H1 (cell line): Measurements from ENCODE around the gene TRPT1. TPM values are rescaled to one million over a fixed set of nuclear protein-coding genes. Genes with fewer than 3 reads are reported as not detected.

Source experiments
- CTCF ChIA-PET: fragments of 300-600 bp; sonication (Branson Sonifier 250); formaldehyde crosslinking; loops from one replicate; lab custom pipeline; 2021; ENCODE audit not compliant: partially characterized antibody; lab: Charles Lee
- POLR2A ChIA-PET: fragments of 300-600 bp; sonication (Branson Sonifier 250); formaldehyde crosslinking; loops from one replicate; lab custom pipeline; 2021; ENCODE audit warnings: inconsistent platforms; ENCODE audit not compliant: partially characterized antibody; lab: Charles Lee
- DNase-seq, 2 experiments: peaks; one replicate each; pipeline versions ENCODE4 v3.0.0 to v3.0.0-alpha.2; 2010 to 2022; ENCODE audit warnings: low spot score in 2 of 2, low read depth in 1 of 2, mixed read lengths in 1 of 2
- FAIRE-seq: peaks from 2 replicates; lab custom pipeline; 2011; peaks lifted over from hg19 to GRCh38; lab: Jason Lieb, UNC
- H2AFZ ChIP-seq: 2 replicates; pipeline ENCODE4 v1.8.1; 2012; ENCODE audit warnings: low read length, inconsistent platforms
- H2AK5ac ChIP-seq: 2 replicates; pipeline ENCODE4 v1.6.1; 2013; ENCODE audit warnings: low read depth, low read length
- H2BK120ac ChIP-seq: replicated peaks from 2 replicates; pipeline ENCODE3; 2013; ENCODE audit warnings: low read depth, low read length, inconsistent platforms
- H2BK12ac ChIP-seq: 2 replicates; pipeline ENCODE4 v1.6.1; 2013; ENCODE audit warnings: low read depth, low read length
- H2BK15ac ChIP-seq: 2 replicates; pipeline ENCODE4 v1.6.1; 2013; ENCODE audit warnings: low read length
- H2BK20ac ChIP-seq: 2 replicates; pipeline ENCODE4 v1.6.1; 2013; ENCODE audit warnings: low read length
- H2BK5ac ChIP-seq: 2 replicates; pipeline ENCODE4 v1.6.1; 2013; ENCODE audit warnings: low read depth, low read length
- H3K14ac ChIP-seq: 2 replicates; pipeline ENCODE4 v1.6.1; 2013; ENCODE audit warnings: inconsistent platforms; ENCODE audit not compliant: insufficient read length
- H3K18ac ChIP-seq: 2 replicates; pipeline ENCODE4 v1.6.1; 2013; ENCODE audit warnings: low read length; ENCODE audit errors: extremely low read depth
- H3K23ac ChIP-seq: 2 replicates; pipeline ENCODE4 v1.6.1; 2013; ENCODE audit warnings: inconsistent platforms; ENCODE audit not compliant: insufficient read length
- H3K23me2 ChIP-seq: 2 replicates; pipeline ENCODE4 v1.6.1; 2013; ENCODE audit warnings: low read depth, low read length
- H3K27ac ChIP-seq: 2 replicates; pipeline ENCODE4 v1.6.1; 2011; ENCODE audit warnings: low read depth, low read length, inconsistent platforms
- H3K27me3 ChIP-seq, 4 experiments: replicated peaks in 1 of 4; 1 replicate in 1 of 4; 2 replicates in 3 of 4; pipeline versions ENCODE4 v1.6.1 to v1.8.1; 2011 to 2013; ENCODE audit warnings: low read length in 3 of 4, mild to moderate bottlenecking in 3 of 4, inconsistent platforms in 2 of 4, mixed read lengths in 2 of 4, moderate library complexity in 1 of 4; ENCODE audit not compliant: control insufficient read depth in 3 of 4, insufficient read depth in 3 of 4; ENCODE audit errors: extremely low read depth in 1 of 4
- H3K36me3 ChIP-seq, 4 experiments: 2 replicates each; pipeline versions ENCODE4 v1.6.1 to v1.8.1; 2011 to 2013; ENCODE audit warnings: mild to moderate bottlenecking in 4 of 4, low read length in 3 of 4, moderate library complexity in 2 of 4, control low read depth in 1 of 4, inconsistent platforms in 1 of 4; ENCODE audit not compliant: insufficient read depth in 4 of 4, control insufficient read depth in 2 of 4
- H3K4ac ChIP-seq: replicated peaks from 2 replicates; pipeline ENCODE3; 2013; ENCODE audit warnings: low read length, low read depth, mixed read lengths, inconsistent platforms; ENCODE audit not compliant: insufficient read length
- H3K4me1 ChIP-seq, 4 experiments: replicated peaks in 1 of 4; 1 replicate in 1 of 4; 2 replicates in 3 of 4; pipeline versions ENCODE4 v1.6.1 to v1.8.1; 2011 to 2013; ENCODE audit warnings: low read length in 3 of 4, inconsistent platforms in 2 of 4, mixed read lengths in 1 of 4; ENCODE audit not compliant: insufficient read depth in 4 of 4, control insufficient read depth in 3 of 4
- H3K4me2 ChIP-seq, 2 experiments: 2 replicates each; pipeline versions ENCODE4 v1.6.1 to v1.8.1; 2011 to 2013; ENCODE audit warnings: low read depth in 2 of 2, low read length in 2 of 2, control low read depth in 1 of 2, inconsistent platforms in 1 of 2, mild to moderate bottlenecking in 1 of 2; ENCODE audit not compliant: insufficient read depth in 1 of 2
- H3K4me3 ChIP-seq, 4 experiments: fragments of 200-600, 300-600 bp in 1 of 4; sonication (generic), shearing (Covaris generic), sonication (Bioruptor Twin) in 1 of 4; 2 replicates each; pipeline versions ENCODE4 v1.5.1 to v1.8.1; 2011 to 2016; ENCODE audit warnings: low read length in 4 of 4, low read depth in 3 of 4, control low read depth in 2 of 4, inconsistent platforms in 2 of 4, mild to moderate bottlenecking in 2 of 4, mixed read lengths in 1 of 4, moderate library complexity in 1 of 4; ENCODE audit not compliant: insufficient read depth in 2 of 4; ENCODE audit errors: extremely low read depth in 1 of 4
- H3K56ac ChIP-seq: replicated peaks from 2 replicates; pipeline ENCODE3; 2013; ENCODE audit warnings: low read depth, mild to moderate bottlenecking, mixed read lengths, low read length, inconsistent platforms; ENCODE audit not compliant: insufficient read length
- H3K79me1 ChIP-seq: 2 replicates; pipeline ENCODE4 v1.6.1; 2013; ENCODE audit warnings: low read depth, low read length, control low read depth
- H3K79me2 ChIP-seq, 2 experiments: 2 replicates each; pipeline versions ENCODE4 v1.6.1 to v1.8.1; 2012 to 2013; ENCODE audit warnings: low read length in 2 of 2, mild to moderate bottlenecking in 2 of 2, inconsistent platforms in 1 of 2; ENCODE audit not compliant: insufficient read depth in 2 of 2, control insufficient read depth in 1 of 2
- H3K9ac ChIP-seq, 4 experiments: replicated peaks in 1 of 4; 1 replicate in 1 of 4; 2 replicates in 3 of 4; pipeline versions ENCODE4 v1.6.1 to v1.8.1; 2011 to 2013; ENCODE audit warnings: low read depth in 3 of 4, low read length in 3 of 4, control low read depth in 2 of 4, mild to moderate bottlenecking in 2 of 4, moderate library complexity in 2 of 4, inconsistent platforms in 1 of 4; ENCODE audit errors: extremely low read depth in 1 of 4
- H3K9me3 ChIP-seq, 2 experiments: 2 replicates each; pipeline versions ENCODE4 v1.6.1 to v1.8.1; 2012 to 2013; ENCODE audit warnings: mild to moderate bottlenecking in 2 of 2, moderate library complexity in 2 of 2, control low read depth in 1 of 2, inconsistent platforms in 1 of 2, low read depth in 1 of 2, low read length in 1 of 2, mixed read lengths in 1 of 2; ENCODE audit not compliant: insufficient read depth in 2 of 2
- H4K20me1 ChIP-seq, 2 experiments: replicated peaks in 1 of 2; 2 replicates each; pipeline versions ENCODE3 to v1.8.1; 2011 to 2013; ENCODE audit warnings: inconsistent platforms in 2 of 2, low read length in 2 of 2, mild to moderate bottlenecking in 1 of 2; ENCODE audit not compliant: insufficient read depth in 2 of 2, control insufficient read depth in 1 of 2
- H4K5ac ChIP-seq: 2 replicates; pipeline ENCODE4 v1.6.1; 2013; ENCODE audit warnings: low read length, low read depth, mixed read lengths, inconsistent platforms; ENCODE audit not compliant: insufficient read length
- H4K8ac ChIP-seq: 2 replicates; pipeline ENCODE4 v1.8.0; 2013; ENCODE audit warnings: mild to moderate bottlenecking, moderate library complexity, low read length, inconsistent platforms; ENCODE audit not compliant: insufficient read depth; ENCODE audit errors: extremely low read depth
- H4K91ac ChIP-seq: replicated peaks from 2 replicates; pipeline ENCODE3; 2013; ENCODE audit warnings: low read length, mixed read lengths, inconsistent platforms; ENCODE audit not compliant: insufficient read length
- BCL11A ChIP-seq, 2 experiments: IDR thresholded peaks; one replicate each; pipeline ENCODE4 v1.6.1; 2011; ENCODE audit warnings: low read depth in 2 of 2, low read length in 2 of 2, mild to moderate bottlenecking in 2 of 2
- CTBP2 ChIP-seq: IDR thresholded peaks from 2 replicates; pipeline ENCODE4 v1.7.0; 2011; ENCODE audit warnings: borderline replicate concordance, mild to moderate bottlenecking, moderate library complexity, mixed read lengths, low read length; ENCODE audit not compliant: insufficient read depth, insufficient read length
- KDM1A ChIP-seq: fragments of 200-600, 300-600 bp; sonication (generic); IDR thresholded peaks from 2 replicates; pipeline ENCODE4 v1.7.1; 2016; ENCODE audit warnings: mild to moderate bottlenecking, low read length, borderline replicate concordance
- NANOG ChIP-seq: IDR thresholded peaks from 2 replicates; pipeline ENCODE4 v1.6.1; 2011; ENCODE audit warnings: low read length, low read depth, mild to moderate bottlenecking, inconsistent platforms; ENCODE audit not compliant: insufficient read depth, poor library complexity, severe bottlenecking
- POLR2A ChIP-seq, 2 experiments: IDR thresholded peaks; 1 replicate in 1 of 2; 2 replicates in 1 of 2; pipeline ENCODE4 v1.6.1; 2011; ENCODE audit warnings: low read depth in 2 of 2, low read length in 2 of 2, mild to moderate bottlenecking in 2 of 2; ENCODE audit errors: control extremely low read depth in 1 of 2
- POLR2AphosphoS5 ChIP-seq: IDR thresholded peaks from 2 replicates; pipeline ENCODE4 v1.6.1; 2011; ENCODE audit warnings: low read depth, low read length
- RAD21 ChIP-seq, 2 experiments: IDR thresholded peaks in 1 of 2; conservative IDR thresholded peaks in 1 of 2; 2 replicates each; pipeline ENCODE4 v1.6.1; 2011; ENCODE audit warnings: low read depth in 2 of 2, low read length in 2 of 2, improper control_type of control experiment in 1 of 2, inconsistent platforms in 1 of 2, mild to moderate bottlenecking in 1 of 2, moderate library complexity in 1 of 2
- SIRT6 ChIP-seq: IDR thresholded peaks from one replicate; pipeline ENCODE4 v1.7.1; 2012; ENCODE audit warnings: low read length, inconsistent platforms
- SIX5 ChIP-seq: IDR thresholded peaks from 2 replicates; pipeline ENCODE4 v1.6.1; 2011; ENCODE audit warnings: mild to moderate bottlenecking, low read depth, low read length
- SP1 ChIP-seq: IDR thresholded peaks from 2 replicates; pipeline ENCODE4 v1.6.1; 2011; ENCODE audit warnings: low read depth, low read length
- SP2 ChIP-seq: IDR thresholded peaks from 2 replicates; pipeline ENCODE4 v1.6.1; 2012; ENCODE audit warnings: mild to moderate bottlenecking, low read length, inconsistent platforms
- SP4 ChIP-seq: IDR thresholded peaks from 2 replicates; pipeline ENCODE4 v1.6.1; 2012; ENCODE audit warnings: low read length, inconsistent platforms
- YY1 ChIP-seq: IDR thresholded peaks from 2 replicates; pipeline ENCODE4 v1.6.1; 2011; ENCODE audit warnings: low read depth, mild to moderate bottlenecking, low read length
- WGBS, 2 experiments: shearing (Covaris generic) in 1 of 2; methylation state at CpG; one replicate each; pipeline versions ENCODE4 v1.1.6 to v1.1.7; 2013 to 2015; ENCODE audit warnings: low lambda C conversion rate in 2 of 2, mixed read lengths in 2 of 2, inconsistent platforms in 1 of 2, low coverage in 1 of 2, missing lambda C conversion rate in 1 of 2; ENCODE audit not compliant: insufficient replicate concordance in 2 of 2, insufficient coverage in 1 of 2, insufficient read length in 1 of 2; ENCODE audit errors: extremely low coverage in 1 of 2, missing lambda C conversion rate in 1 of 2; 5-methylcytosine and 5-hydroxymethylcytosine counted together
- polyA plus RNA-seq, 7 experiments: library from polyadenylated mRNA; depleted of rRNA in 3 of 7; stranded (reverse) in 5 of 7; unstranded in 2 of 7; fragments of >200 nt in 5 of 7; fragments of 200-250 nt in 2 of 7; gene quantifications; 1 replicate in 5 of 7; 2 replicates in 1 of 7; 4 replicates in 1 of 7; pipeline versions ENCODE4 v1.2.1 to v1.2.3, GENCODE V29; 2011 to 2013; ENCODE audit warnings: missing spikeins in 2 of 7, mixed read lengths in 2 of 7
- total RNA-seq: library from RNA; stranded (reverse); fragmentation: NEBNext Ultra II Directional; extraction: Animal tissue kit (Norgen Biotek cat#: 25700); gene quantifications from 2 replicates; pipeline ENCODE4 v1.2.1, GENCODE V29; 2021

TRPT1 gene
- total and polyA plus RNA-seq, 2 of the 8 experiments (the other 6 are each of a cell fraction or from before 2014, with no cell fraction given): 34.5 to 74.6 TPM

DNA sequence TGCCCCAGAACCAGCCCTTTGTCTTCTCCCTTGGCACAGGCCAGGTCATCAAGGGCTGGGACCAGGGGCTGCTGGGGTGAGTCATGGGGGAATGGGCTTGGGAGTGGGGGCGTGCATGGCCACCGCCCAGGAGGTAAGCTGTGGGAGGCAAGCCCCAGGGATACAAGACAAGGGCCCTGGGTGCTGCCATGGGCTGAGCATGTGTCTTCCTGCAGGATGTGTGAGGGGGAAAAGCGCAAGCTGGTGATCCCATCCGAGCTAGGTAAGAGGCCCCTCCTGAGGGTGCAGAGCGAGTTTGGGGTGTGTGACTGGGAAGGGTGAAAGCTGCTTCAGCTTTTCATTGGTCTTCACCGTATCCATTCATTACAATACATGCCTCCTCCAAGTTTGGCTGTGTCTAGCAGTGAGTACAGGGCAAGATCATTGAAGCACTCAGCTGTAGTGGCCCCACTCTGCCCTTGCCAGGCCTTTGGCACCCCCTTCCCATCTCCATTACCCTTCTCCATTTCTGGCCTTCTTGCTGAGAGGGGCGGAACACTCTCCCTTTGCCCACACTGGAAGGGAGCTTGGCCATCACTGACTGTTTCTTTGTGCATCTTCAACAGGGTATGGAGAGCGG is 17.4 kb upstream of the TRPT1 start:
- no peaks in the 10 kb centered on the region for H3K27me3 ChIP-seq
- no peak overlapping the region for H4K91ac ChIP-seq
- no peak overlapping the region for H3K27ac ChIP-seq
- TF ChIP-seq YY1 (no peak), SIRT6 (no peak), CTBP2 (no peak), BCL11A (IDR thresholded peaks at IDR 0.05; ENCODE audit: low read depth in 2 of 2, low read length in 2 of 2) (no peak), KDM1A (no peak), NANOG (no peak), POLR2A (IDR thresholded peaks at IDR 0.05; ENCODE audit: control extremely low read depth in 1 of 2, low read depth in 2 of 2, low read length in 2 of 2) (peak in 1 of 2 experiments; percentile 85; a peak in 1 of 3 replicates), SP1 (no peak), SP4 (no peak), SIX5 (no peak), POLR2AphosphoS5 (peak; percentile 76), SP2 (no peak), RAD21 (IDR thresholded peaks at IDR 0.05 in 1 of 2, conservative IDR thresholded peaks at IDR 0.05 in 1 of 2; ENCODE audit: low read depth in 2 of 2, low read length in 2 of 2) (no peak)
- TF ChIP-seq, all 59 proteins: peak for 2
- H3K14ac ChIP-seq: no peak overlapping the region
- H2BK20ac ChIP-seq: no peak overlapping the region
- no peak overlapping the region for H3K18ac ChIP-seq
- no peak overlapping the region for H2BK5ac ChIP-seq
- H3K79me2 ChIP-seq: peaks cover 6 to 21% of the 10 kb centered on the region in 2 experiments; a peak in 3 of 4 replicates
- no peak overlapping the region for H3K4ac ChIP-seq
- peaks cover 0 to 25% (median 18%) of the 10 kb centered on the region in 4 experiments; a peak in 6 of 7 replicates for H3K4me1 ChIP-seq
- 87% methylated on average over 8 of the region's 8 CpGs; no CpG with 5 or more reads in 1 of the 2 experiments for WGBS, 2 experiments
- H3K36me3 ChIP-seq: peaks cover 0 to 17% (median 4%) of the 10 kb centered on the region in 4 experiments; a peak in 4 of 8 replicates
- H3K56ac ChIP-seq: no peak overlapping the region
- no peak overlapping the region for H2BK120ac ChIP-seq
- FAIRE-seq (no peak), DNase-seq (no peak)
- no peak overlapping the region for H4K5ac ChIP-seq
- no peak overlapping the region for H3K4me3 ChIP-seq
- ChIA-PET CTCF (interaction anchor here (0.5 to 10.0 kb wide), 16 partner anchors 11 to 412 kb away, joined by 3 to 102 read pairs (median 4); partner anchors contain the start of genes CATSPERZ, ESRRA, FERMT3 and NUDT22), POLR2A (interaction anchor here (0.6 to 13.1 kb wide), 20 partner anchors 8 to 326 kb away, joined by 3 to 352 read pairs (median 5); partner anchors contain the start of genes BAD, CCDC88B, DNAJC4 and FERMT3)
- H3K79me1 ChIP-seq: peaks cover 6% of the 10 kb centered on the region
- no peak overlapping the region for H2BK15ac ChIP-seq
- H3K4me2 ChIP-seq: no peak overlapping the region; a peak in 1 of 4 replicates
- H3K23me2 ChIP-seq: peaks cover 20% of the 10 kb centered on the region
- H2AK5ac ChIP-seq: no peak overlapping the region
- H3K23ac ChIP-seq: no peak overlapping the region
- H4K8ac ChIP-seq: no peak overlapping the region
- no peak overlapping the region for H3K9ac ChIP-seq
- no peaks in the 10 kb centered on the region for H3K9me3 ChIP-seq
- peaks cover 0 to 13% of the 10 kb centered on the region in 2 experiments for H4K20me1 ChIP-seq
- H2AFZ ChIP-seq: no peak overlapping the region
- H2BK12ac ChIP-seq: no peak overlapping the region
